HG03064 (cell line): ENCODE data around the gene NUP107.
"Not testable (repeated sequence)": the region's sequence is repeated elsewhere in the genome, so short reads cannot be mapped to it uniquely, and the experiment has no call there.

Experiments
- ATAC-seq: cut with Tn5 transposase; IDR thresholded peaks from one replicate; pipeline ENCODE4 v1.9.1; 2021; ENCODE audit warnings: low read depth; ENCODE audit not compliant: unreplicated experiment

NUP107 gene

GRCh38 chr12:68686595-68687521 is at the start of gene NUP107:
Gene NUP107, plus strand, starts transcription at chr12:68686978. Its CDS starts 88 bp downstream, at chr12:68687066.
- peak; percentile 90 for ATAC-seq

- not testable (repeated sequence) for ATAC-seq
Measured at GRCh38 chr12:68637439-68637838, 49.3 kb upstream of the NUP107 start.

- ATAC-seq = no peak
Measured at GRCh38 chr12:68638171-68638570, 48.6 kb upstream of the NUP107 start.

DNA sequence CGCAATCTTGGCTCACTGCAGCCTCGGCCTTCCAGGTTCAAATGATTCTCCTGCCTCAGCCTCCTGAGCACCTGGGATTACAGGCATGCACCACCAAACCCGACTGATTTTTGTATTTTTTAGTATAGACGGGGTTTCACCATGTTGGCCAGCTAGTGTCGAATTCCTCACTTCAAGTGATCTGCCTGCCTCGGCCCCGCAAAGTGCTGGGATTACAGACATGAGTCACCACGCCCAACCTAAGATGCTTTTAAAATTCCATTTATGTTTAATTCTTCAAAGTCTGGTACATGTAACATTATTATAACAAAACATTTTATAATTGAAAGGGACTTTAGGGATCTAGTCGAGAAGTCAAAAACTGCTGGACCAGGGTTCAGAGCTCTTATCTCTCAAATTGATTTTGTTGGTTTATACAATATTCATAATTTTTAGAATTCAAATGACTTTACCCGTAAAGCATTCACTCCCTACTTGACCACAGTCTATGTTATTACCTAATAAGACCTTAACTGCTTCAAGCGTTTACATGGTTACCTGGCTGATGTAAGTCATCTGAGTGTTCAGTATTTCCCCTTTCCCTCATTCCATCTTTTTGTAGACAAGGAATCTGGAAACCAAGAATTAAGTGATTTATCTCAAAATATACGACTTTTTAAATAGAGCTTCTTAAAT is 47.9 kb upstream of the NUP107 start:
- no peak for ATAC-seq

- no peak for ATAC-seq
Measured at GRCh38 chr12:68639396-68639767, 47.4 kb upstream of the NUP107 start.

DNA sequence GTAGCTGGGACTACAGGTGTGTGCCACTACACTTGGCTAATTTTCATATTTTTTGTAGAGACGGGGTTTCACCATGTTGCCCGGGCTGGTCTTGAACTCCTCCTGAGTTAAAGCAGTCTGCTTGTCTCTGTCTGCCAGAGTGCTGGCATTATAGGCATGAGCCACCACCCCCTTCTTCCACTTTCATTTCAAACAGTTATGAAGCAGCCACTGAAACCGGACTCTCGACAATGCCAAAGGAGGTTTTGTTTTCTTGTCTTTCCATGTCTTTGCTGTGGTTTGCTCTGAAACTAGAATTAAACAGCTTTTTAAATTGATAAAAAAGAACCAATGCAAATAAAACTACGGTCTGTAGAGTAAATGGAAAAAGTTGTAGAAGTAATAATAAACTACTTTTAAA is 45.6 kb upstream of the NUP107 start:
- peak; percentile 85 for ATAC-seq

- ATAC-seq = no peak
Measured at GRCh38 chr12:68646484-68646883, 40.3 kb upstream of the NUP107 start.

DNA sequence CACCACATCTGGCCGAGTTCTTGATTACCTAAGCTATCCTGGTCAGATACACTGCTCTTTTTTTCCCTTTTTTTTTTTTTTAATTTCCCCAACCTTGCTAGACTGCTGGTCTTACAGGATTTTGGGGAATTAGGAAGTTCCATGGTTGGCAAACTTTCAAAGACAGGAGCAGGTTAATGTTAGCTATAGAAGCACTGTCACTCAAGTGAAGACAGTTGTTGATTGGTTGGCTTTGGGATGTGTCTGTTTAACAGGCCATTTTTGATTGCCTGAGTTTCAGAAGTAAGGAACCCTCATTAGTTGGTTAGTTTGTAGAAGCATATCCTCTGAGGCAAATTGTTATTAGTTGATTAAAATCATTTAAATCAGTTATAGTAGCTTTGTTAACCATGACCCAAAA is 39.3 kb upstream of the NUP107 start:
- ATAC-seq = no peak

- no peak for ATAC-seq
Measured at GRCh38 chr12:68648179-68648578, 38.6 kb upstream of the NUP107 start.

DNA sequence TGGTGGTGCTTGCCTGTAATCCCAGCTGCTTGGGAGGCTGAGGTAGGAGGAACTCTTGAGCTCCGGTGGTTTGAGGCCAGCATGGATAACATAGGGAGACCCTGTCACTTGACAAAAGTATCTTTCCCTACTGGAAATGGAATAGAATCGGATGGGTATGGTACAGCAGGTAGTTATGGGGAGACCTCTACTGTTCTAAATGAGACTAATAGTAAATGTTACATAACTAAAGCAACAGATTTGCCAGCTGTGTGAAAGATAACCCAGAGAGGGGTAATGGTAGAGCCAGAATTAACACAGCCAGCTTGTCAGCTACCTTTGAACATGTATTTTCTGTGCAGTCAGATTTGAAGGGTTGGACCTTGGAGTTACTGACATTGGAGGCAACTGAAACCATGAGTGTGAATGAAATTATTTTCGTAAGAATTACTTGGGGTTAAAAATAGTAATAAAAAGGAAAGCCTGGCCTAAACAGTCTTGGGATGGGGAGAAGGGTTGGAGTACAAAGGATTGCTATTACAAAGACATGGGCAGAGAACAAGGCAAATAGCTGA is 21.7 kb upstream of the NUP107 start:
- ATAC-seq = no peak

- no peak for ATAC-seq
Measured at GRCh38 chr12:68667291-68667690, 19.5 kb upstream of the NUP107 start.

DNA sequence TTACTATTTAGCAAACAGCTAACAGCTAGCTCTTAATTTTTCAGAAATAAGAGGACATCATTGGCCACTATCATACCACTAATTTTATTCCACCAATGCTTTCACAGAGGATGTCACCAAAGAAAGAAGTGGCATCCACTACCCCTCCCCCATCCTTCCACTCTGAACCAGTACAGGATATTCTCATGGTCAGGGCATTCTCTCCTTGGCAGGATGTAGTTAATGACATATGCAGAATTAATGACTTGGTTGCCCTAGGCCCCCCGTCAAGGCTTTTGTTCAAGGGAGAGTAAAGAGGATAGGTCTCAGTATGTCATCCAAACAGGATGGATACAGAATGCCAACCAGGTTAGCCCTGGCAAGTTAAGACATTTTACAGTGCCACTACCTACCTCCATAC is 18.9 kb upstream of the NUP107 start:
- ATAC-seq = no peak

GRCh38 chr12:68671179-68671578 is 15.6 kb upstream of the NUP107 start:
- ATAC-seq = no peak

DNA sequence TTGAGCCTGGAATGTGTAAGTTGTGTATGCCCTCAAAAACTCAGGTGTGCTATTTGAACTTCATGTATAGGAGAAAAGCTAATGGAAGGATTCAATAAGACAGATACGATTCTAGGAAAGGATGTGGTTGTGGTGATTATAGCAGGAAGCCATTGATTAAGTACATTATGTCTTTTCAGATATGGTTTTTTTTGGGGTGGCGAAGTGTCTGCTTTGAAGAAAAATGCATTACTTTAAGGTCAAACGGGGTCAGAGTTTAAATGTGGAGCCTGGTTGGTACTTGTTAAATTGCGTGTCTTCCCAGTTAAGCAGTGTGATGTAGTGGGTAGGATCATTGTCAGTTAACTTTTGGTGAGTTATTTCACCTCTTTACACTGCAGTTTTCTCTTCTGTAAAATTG is 13.0 kb upstream of the NUP107 start:
- no peak for ATAC-seq

DNA sequence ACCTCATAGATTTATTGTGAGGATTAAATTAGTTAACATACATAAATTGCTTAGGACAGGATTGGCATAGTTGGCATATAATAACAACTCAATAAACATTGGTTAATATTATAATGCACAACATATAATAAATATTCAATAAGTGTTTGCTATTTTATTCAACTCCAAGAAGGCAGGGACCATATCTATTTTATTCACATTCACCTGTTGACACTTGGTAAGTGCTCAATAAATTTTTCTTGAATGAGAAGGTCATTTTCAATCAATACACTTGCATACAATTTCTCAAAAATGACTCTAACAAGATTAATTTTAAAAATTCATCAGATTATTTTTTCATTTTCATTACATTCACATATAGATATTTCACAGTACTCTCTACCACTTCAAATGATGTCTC is 12.4 kb upstream of the NUP107 start:
- no peak for ATAC-seq

- ATAC-seq = no peak
Measured at GRCh38 chr12:68675101-68675842, 11.5 kb upstream of the NUP107 start.

GRCh38 chr12:68676854-68677253 is 9.9 kb upstream of the NUP107 start:
- not testable (repeated sequence) for ATAC-seq

GRCh38 chr12:68686262-68686594 is 550 bp upstream of the NUP107 start:
- no peak for ATAC-seq

DNA sequence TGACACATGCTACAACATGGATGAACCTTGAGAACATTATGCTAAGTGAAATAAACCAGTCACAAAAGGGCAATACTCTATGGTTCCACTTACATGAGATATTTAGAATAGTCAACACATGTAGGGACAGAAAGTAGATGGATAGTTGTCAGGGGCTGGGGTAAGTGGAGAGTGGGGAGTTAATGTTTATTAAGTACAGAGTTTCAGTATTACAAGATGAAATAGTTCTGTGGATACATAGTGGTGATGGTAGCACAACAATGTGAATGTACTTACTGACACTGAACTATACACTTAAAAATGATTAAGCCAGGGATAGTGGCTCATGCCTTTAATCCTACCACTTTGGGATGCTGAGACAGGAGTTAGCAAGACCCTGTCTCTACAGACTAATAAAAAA is 8.7 kb downstream of the NUP107 start:
- ATAC-seq = no peak

DNA sequence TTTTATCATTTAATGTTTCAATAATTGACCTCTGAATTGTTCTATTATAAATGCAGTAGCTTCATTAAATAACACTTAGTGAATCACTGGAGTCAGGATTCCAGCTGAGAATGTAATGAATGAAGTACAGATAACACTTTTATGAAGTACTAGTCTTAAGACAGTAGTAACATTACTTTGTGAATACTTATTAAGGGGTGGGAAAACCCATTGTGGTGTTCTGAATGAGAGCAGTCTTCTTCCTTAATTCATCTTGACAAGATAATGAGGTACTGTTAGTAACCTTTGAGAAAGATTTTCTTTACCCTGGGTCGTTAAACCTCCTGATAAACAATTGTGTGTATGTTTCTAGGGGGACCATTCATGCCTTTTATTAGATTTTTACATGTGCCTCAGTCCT is 12.7 kb downstream of the NUP107 start:
- ATAC-seq = no peak

GRCh38 chr12:68727776-68728175 is 41.0 kb downstream of the NUP107 start:
- no peak for ATAC-seq
